GM21717 (cell line): ENCODE data around the gene CYLC1.

ENCODE experiments used
- ATAC-seq: cut with Tn5 transposase; IDR thresholded peaks from one replicate; pipeline ENCODE4 v1.9.1; 2021; ENCODE audit warnings: mild to moderate bottlenecking, moderate library complexity; ENCODE audit not compliant: unreplicated experiment

Gene CYLC1

GRCh38 chrX:83860846-83861245 lies at the start of gene CYLC1:
TSS of gene CYLC1 (plus strand) at chrX:83861146. CDS start at chrX:83861183, 37 bp downstream.
- ATAC-seq = no peak

GRCh38 chrX:83819304-83819703 lies 41.6 kb upstream of the CYLC1 start:
- no peak for ATAC-seq

GRCh38 chrX:83829874-83830273 lies 31.1 kb upstream of the CYLC1 start:
- no peak for ATAC-seq

- ATAC-seq = peak; percentile 94
These were observed 15.5 kb upstream of the CYLC1 start for GRCh38 chrX:83845397-83845796.

- ATAC-seq = no peak
These were observed 13.6 kb upstream of the CYLC1 start for GRCh38 chrX:83847339-83847738.

- ATAC-seq = no peak
These were observed 27.6 kb downstream of the CYLC1 start for GRCh38 chrX:83888585-83888984.

GRCh38 chrX:83892433-83892832 lies 31.5 kb downstream of the CYLC1 start:
- no peak for ATAC-seq

GRCh38 chrX:83906921-83907320 lies 46.0 kb downstream of the CYLC1 start:
- no peak for ATAC-seq

- ATAC-seq = no peak
These were observed 55.6 kb downstream of the CYLC1 start for GRCh38 chrX:83916525-83916924.

GRCh38 chrX:83934220-83934619 lies 73.3 kb downstream of the CYLC1 start:
- no peak for ATAC-seq
